MM.1S (cell line): ENCODE data around the gene CARS2.
"Not testable (repeated sequence)": the region's sequence is repeated elsewhere in the genome, so short reads cannot be mapped to it uniquely, and the experiment has no call there.

ENCODE experiments used
- DNase-seq: peaks from one replicate; pipeline ENCODE4 v3.0.0-alpha.2; 2015
- H2AFZ ChIP-seq: fragments of 300-600 bp; sonication (generic); 2 replicates; pipeline ENCODE4 v1.6.0; 2016; ENCODE audit warnings: antibody characterized with exemption, low read length
- H3F3A ChIP-seq: fragments of 300-600 bp; sonication (generic); 2 replicates; pipeline ENCODE4 v1.6.1; 2016; ENCODE audit warnings: mild to moderate bottlenecking, antibody characterized with exemption, low read length, moderate library complexity, mixed read lengths; ENCODE audit not compliant: insufficient read depth
- H3K27ac ChIP-seq: fragments of 300-600 bp; sonication (generic); 2 replicates; pipeline ENCODE4 v1.5.1; 2016; ENCODE audit warnings: mild to moderate bottlenecking, low read length
- H3K27me3 ChIP-seq: fragments of 300-600 bp; sonication (generic); replicated peaks from 2 replicates; pipeline ENCODE4 v1.6.0; 2016; ENCODE audit warnings: low read length; ENCODE audit not compliant: insufficient read depth
- H3K36me3 ChIP-seq: fragments of 300-600 bp; sonication (generic); replicated peaks from 2 replicates; pipeline ENCODE4 v1.6.1; 2016; ENCODE audit warnings: mild to moderate bottlenecking, low read length, mixed read lengths; ENCODE audit not compliant: insufficient read depth
- H3K4me1 ChIP-seq: fragments of 300-600 bp; sonication (generic); 2 replicates; pipeline ENCODE4 v1.6.1; 2016; ENCODE audit warnings: low read length, mixed read lengths
- H3K4me2 ChIP-seq: fragments of 300-600 bp; sonication (generic); 2 replicates; pipeline ENCODE4 v1.6.0; 2016; ENCODE audit warnings: low read depth, low read length
- H3K4me3 ChIP-seq: fragments of 300-600 bp; sonication (generic); 2 replicates; pipeline ENCODE4 v1.5.1; 2016; ENCODE audit warnings: low read length, mixed read lengths
- H3K79me2 ChIP-seq: fragments of 300-600 bp; sonication (generic); 2 replicates; pipeline ENCODE4 v1.6.1; 2016; ENCODE audit warnings: mixed run types, low read length, mixed read lengths
- H3K9ac ChIP-seq: fragments of 300-600 bp; sonication (generic); 2 replicates; pipeline ENCODE4 v1.6.1; 2016; ENCODE audit warnings: low read length, mixed read lengths
- H3K9me2 ChIP-seq: fragments of 300-600 bp; sonication (generic); replicated peaks from 2 replicates; pipeline ENCODE4 v1.6.1; 2016; ENCODE audit warnings: mild to moderate bottlenecking, low read length, mixed read lengths; ENCODE audit not compliant: insufficient read depth
- H3K9me3 ChIP-seq: fragments of 300-600 bp; sonication (generic); replicated peaks from 2 replicates; pipeline ENCODE4 v1.6.1; 2016; ENCODE audit warnings: mild to moderate bottlenecking, low read length, mixed read lengths; ENCODE audit not compliant: insufficient read depth
- H4K20me1 ChIP-seq: fragments of 300-600 bp; sonication (generic); 2 replicates; pipeline ENCODE4 v1.6.1; 2016; ENCODE audit warnings: mild to moderate bottlenecking, low read length, moderate library complexity, mixed read lengths; ENCODE audit not compliant: insufficient read depth
- EZH2 ChIP-seq: fragments of 300-600 bp; sonication (generic); optimal IDR thresholded peaks from 2 replicates; pipeline ENCODE3; 2017; ENCODE audit warnings: low read depth, mild to moderate bottlenecking, antibody characterized with exemption, low read length, mixed read lengths
- EZH2phosphoT487 ChIP-seq: fragments of 300-600 bp; sonication (generic); IDR thresholded peaks from 2 replicates; pipeline ENCODE4 v1.6.1; 2018; ENCODE audit warnings: antibody characterized with exemption, low read length
- TF ChIP-seq, protein P1 (sequence below): fragments of 300-600 bp; sonication (generic); IDR thresholded peaks from 2 replicates; pipeline ENCODE4 v1.5.1; 2016; ENCODE audit warnings: antibody characterized with exemption, low read length, mixed read lengths

CARS2 gene

DNA sequence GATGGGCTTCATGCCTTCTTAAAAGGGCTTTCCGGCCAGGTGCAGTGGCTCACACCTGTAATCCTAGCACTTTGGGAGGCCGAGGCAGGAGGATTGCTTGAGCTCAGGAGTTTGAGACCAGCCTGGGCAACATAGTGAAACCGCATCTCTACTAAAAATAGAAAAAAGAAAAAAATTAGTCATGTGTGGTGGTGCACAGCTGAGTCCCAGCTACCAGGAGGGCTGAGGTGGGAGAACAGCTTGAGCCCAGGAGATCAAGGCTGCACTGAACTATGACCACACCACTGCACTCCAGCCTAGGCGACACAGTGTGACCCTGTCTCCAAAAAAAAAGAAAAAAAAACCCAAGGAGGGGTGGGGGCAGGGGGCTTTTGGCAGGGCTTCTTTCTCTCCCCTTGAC lies 7.2 kb downstream of the CARS2 start:
- Histone ChIP-seq H3K9ac (no peak overlapping the region), H3K27ac (peak overlapping the region; percentile 52; the same call in 1 of the 2 replicates), H3K79me2 (peaks cover 37% of the 10 kb centered on the region)

DNA sequence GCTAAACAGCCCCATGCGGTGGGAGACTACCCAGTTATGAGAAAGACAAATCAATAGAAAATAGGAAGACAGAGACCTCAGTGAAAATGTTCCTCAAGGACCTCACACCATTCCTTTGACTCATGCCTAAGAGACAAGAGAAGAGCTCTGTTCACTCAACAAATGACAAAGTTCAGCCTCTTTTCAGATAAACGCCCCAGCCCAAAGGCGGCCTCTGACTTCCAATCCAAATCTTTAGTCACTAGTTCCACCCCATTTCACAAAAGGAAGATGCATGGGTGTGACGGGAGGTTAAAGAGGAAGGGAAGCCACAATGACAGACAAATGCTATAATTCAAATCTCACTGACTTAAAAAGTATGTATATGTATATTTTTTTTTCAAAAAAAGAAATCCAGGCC lies 8.1 kb downstream of the CARS2 start:
- TF ChIP-seq, protein P1, sequence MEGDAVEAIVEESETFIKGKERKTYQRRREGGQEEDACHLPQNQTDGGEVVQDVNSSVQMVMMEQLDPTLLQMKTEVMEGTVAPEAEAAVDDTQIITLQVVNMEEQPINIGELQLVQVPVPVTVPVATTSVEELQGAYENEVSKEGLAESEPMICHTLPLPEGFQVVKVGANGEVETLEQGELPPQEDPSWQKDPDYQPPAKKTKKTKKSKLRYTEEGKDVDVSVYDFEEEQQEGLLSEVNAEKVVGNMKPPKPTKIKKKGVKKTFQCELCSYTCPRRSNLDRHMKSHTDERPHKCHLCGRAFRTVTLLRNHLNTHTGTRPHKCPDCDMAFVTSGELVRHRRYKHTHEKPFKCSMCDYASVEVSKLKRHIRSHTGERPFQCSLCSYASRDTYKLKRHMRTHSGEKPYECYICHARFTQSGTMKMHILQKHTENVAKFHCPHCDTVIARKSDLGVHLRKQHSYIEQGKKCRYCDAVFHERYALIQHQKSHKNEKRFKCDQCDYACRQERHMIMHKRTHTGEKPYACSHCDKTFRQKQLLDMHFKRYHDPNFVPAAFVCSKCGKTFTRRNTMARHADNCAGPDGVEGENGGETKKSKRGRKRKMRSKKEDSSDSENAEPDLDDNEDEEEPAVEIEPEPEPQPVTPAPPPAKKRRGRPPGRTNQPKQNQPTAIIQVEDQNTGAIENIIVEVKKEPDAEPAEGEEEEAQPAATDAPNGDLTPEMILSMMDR: no peak
- no peak for TF ChIP-seq EZH2phosphoT487
- TF ChIP-seq EZH2: no peak
- no peak overlapping the region for H3K4me3 ChIP-seq
- no peak for DNase-seq
- H4K20me1 ChIP-seq: no peaks in the 10 kb centered on the region
- no peak overlapping the region for H3K27ac ChIP-seq
- peaks cover 29% of the 10 kb centered on the region for H3K79me2 ChIP-seq
- H3K9ac ChIP-seq: no peak overlapping the region
- H3F3A ChIP-seq: peaks cover 6% of the 10 kb centered on the region
- H3K9me2 ChIP-seq: no peaks in the 10 kb centered on the region
- H3K9me3 ChIP-seq: no peaks in the 10 kb centered on the region
- peaks cover 19% of the 10 kb centered on the region for H3K4me1 ChIP-seq
- H3K27me3 ChIP-seq: no peaks in the 10 kb centered on the region
- no peak overlapping the region for H2AFZ ChIP-seq
- H3K36me3 ChIP-seq: 0 out of 2 replicates have a peak, but pooled peaks cover 2% of the 10 kb centered on the region
- no peak overlapping the region for H3K4me2 ChIP-seq

More for the DNA sequence above, 7.2 kb downstream of the CARS2 start:
- Histone ChIP-seq H3K36me3 (0 out of 2 replicates have a peak, but pooled peaks cover 2% of the 10 kb centered on the region), H3K4me2 (peak overlapping the region; percentile 10; the same call in 1 of the 2 replicates), H2AFZ (no peak overlapping the region), H3K27me3 (no peaks in the 10 kb centered on the region), H3K9me3 (no peaks in the 10 kb centered on the region), H3K9me2 (no peaks in the 10 kb centered on the region), H4K20me1 (no peaks in the 10 kb centered on the region), H3K4me3 (no peak overlapping the region), H3F3A (peaks cover 6% of the 10 kb centered on the region), H3K4me1 (peaks cover 19% of the 10 kb centered on the region)
- TF ChIP-seq EZH2phosphoT487 (no peak), EZH2 (no peak)
- TF ChIP-seq, protein P1: no peak
- DNase-seq: peak; percentile 56

DNA sequence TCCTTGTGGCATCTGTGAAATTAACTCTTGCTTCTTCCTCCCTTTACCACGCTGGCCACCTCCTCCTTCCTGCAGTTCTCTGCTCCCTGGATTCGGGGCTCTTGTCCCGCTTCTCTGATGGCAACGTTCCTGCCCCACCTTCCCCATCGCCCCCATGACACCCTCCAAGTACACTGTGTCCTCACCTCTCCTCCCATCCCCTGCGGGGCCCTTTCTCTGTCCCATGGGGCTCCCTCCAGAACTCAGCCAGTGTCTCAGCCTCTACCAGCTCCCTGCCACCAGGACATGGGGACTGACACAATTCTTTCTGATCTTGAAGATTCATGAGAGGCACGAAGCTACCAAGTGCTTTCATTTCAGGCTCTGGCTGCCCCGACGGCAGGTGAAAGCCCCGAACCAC lies 9.1 kb downstream of the CARS2 start:
- Histone ChIP-seq H3K4me2 (no peak overlapping the region), H3K9me2 (no peaks in the 10 kb centered on the region), H3K4me3 (no peak overlapping the region), H3K9ac (no peak overlapping the region), H3K4me1 (peaks cover 19% of the 10 kb centered on the region), H3K79me2 (peaks cover 22% of the 10 kb centered on the region), H2AFZ (no peak overlapping the region), H3K27me3 (no peaks in the 10 kb centered on the region), H3F3A (peaks cover 6% of the 10 kb centered on the region), H3K36me3 (0 out of 2 replicates have a peak, but pooled peaks cover 2% of the 10 kb centered on the region), H3K9me3 (no peaks in the 10 kb centered on the region), H4K20me1 (no peaks in the 10 kb centered on the region), H3K27ac (no peak overlapping the region)
- TF ChIP-seq EZH2phosphoT487: no peak
- no peak for TF ChIP-seq EZH2
- TF ChIP-seq, protein P1: no peak
- DNase-seq: no peak

DNA sequence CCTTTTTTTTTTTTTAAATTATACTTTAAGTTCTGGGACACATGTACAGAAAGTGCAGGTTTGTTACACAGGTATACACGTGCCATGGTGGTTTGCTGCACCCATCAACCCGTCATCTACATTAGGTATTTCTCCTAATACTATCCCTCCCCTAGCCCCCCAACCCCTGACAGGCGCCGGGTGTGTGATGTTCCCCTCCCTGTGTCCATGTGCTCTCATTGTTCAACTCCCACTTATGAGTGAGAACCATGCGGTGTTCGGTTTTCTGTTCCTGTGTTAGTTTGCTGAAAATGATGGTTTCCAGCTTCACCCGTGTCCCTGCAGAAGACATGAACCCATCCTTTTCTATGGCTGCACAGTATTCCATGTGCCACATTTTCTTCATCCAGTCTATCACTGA lies 10.1 kb downstream of the CARS2 start:
- not testable (repeated sequence) for H3F3A ChIP-seq, H4K20me1 ChIP-seq, H3K9me3 ChIP-seq, DNase-seq, H3K27me3 ChIP-seq, H3K4me3 ChIP-seq, H3K9me2 ChIP-seq, H3K36me3 ChIP-seq, H3K9ac ChIP-seq, H3K27ac ChIP-seq, H3K4me2 ChIP-seq, H2AFZ ChIP-seq
- peaks cover 17% of the 10 kb centered on the region for H3K79me2 ChIP-seq
- H3K4me1 ChIP-seq: peaks cover 19% of the 10 kb centered on the region
